AG04449 (cell line): ENCODE measurements around the gene GRIN2C.

Experiments
- CTCF ChIA-PET: fragments of 350-600 bp; formaldehyde crosslinking; extraction: SDS; loops from one replicate; lab custom pipeline; 2021; ENCODE audit warnings: antibody characterized with exemption; lab: Yijun Ruan, JAX
- POLR2A ChIA-PET: fragments of 400-600, 350-600 bp; formaldehyde crosslinking; extraction: SDS; loops from one replicate; lab custom pipeline; 2020; ENCODE audit warnings: antibody characterized with exemption, inconsistent platforms; lab: Yijun Ruan, JAX
- DNase-seq: peaks from one replicate; pipeline ENCODE4 v3.0.0-alpha.2; 2010; ENCODE audit warnings: low read depth, low spot score
- H3K4me3 ChIP-seq: 2 replicates; pipeline ENCODE4 v1.5.1; 2011; ENCODE audit warnings: low read depth, mild to moderate bottlenecking, control low read depth, low read length
- CTCF ChIP-seq: IDR thresholded peaks from one replicate; pipeline ENCODE4 v1.5.1; 2011; ENCODE audit warnings: mild to moderate bottlenecking, moderate library complexity, low read length, control low read depth, inconsistent platforms; ENCODE audit not compliant: insufficient read depth; ENCODE audit errors: missing control alignments

The GRIN2C gene

GRCh38 chr17:74839990-74840852 lies 19.5 kb downstream of the GRIN2C start:
- TF ChIP-seq CTCF, result no peak
- no peak for DNase-seq
- CTCF ChIA-PET, result interaction anchor here (0.6 to 13.7 kb wide), 7 partner anchors 22 to 117 kb away, joined by 3 to 276 read pairs (median 4); partner anchors contain the start of gene GRIN2C
- H3K4me3 ChIP-seq, result no peak overlapping the region
- POLR2A ChIA-PET, result no interaction called here

- CTCF ChIA-PET, result interaction anchor here (0.6 to 13.7 kb wide), 5 partner anchors 8 to 92 kb away, joined by 3 to 276 read pairs (median 7); partner anchors contain the start of gene GRIN2C
- TF ChIP-seq CTCF, result no peak
- POLR2A ChIA-PET, result no interaction called here
- no peak for DNase-seq
- no peak overlapping the region for H3K4me3 ChIP-seq
These were observed 21.4 kb downstream of the GRIN2C start for GRCh38 chr17:74838274-74838673.

GRCh38 chr17:74836691-74837467 lies 22.8 kb downstream of the GRIN2C start:
- no peak for DNase-seq
- no peak for TF ChIP-seq CTCF
- H3K4me3 ChIP-seq, result no peak overlapping the region
- ChIA-PET CTCF (interaction anchor here (0.9 to 13.7 kb wide), 3 partner anchors 9 to 45 kb away, joined by 3 to 276 read pairs (median 3); partner anchors contain the start of gene GRIN2C), POLR2A (no interaction called here)

- POLR2A ChIA-PET, result no interaction called here
- H3K4me3 ChIP-seq, result no peak overlapping the region
- CTCF ChIA-PET, result interaction anchor here (13.7 kb wide), 1 partner anchor 26 kb away, joined by 276 read pairs; the partner anchor contains the start of gene GRIN2C
- no peak for TF ChIP-seq CTCF
- no peak for DNase-seq
These were observed 23.5 kb downstream of the GRIN2C start for GRCh38 chr17:74836191-74836590.

- H3K4me3 ChIP-seq, result no peak overlapping the region
- ChIA-PET POLR2A (interaction anchor here (1.0 kb wide), 1 partner anchor 39 kb away, joined by 3 read pairs; the partner anchor contains the start of gene FDXR), CTCF (interaction anchor here (1.6 to 4.3 kb wide), 3 partner anchors 11 to 124 kb away, joined by 3 to 35 read pairs (median 26); no protein-coding TSS in a partner anchor)
- DNase-seq, result peak; percentile 9
- TF ChIP-seq CTCF, result no peak
These were observed 25.9 kb downstream of the GRIN2C start for GRCh38 chr17:74833501-74834377.
